Right cardiac atrium (tissue), 5 donors: ENCODE measurements around the gene CYP46A1. TPM values are rescaled to one million over a fixed set of nuclear protein-coding genes. Genes with fewer than 3 reads are reported as not detected.

Source experiments
- polyA plus RNA-seq: library from polyadenylated mRNA; stranded (reverse); fragments of 200-250 nt; gene quantifications from one replicate; pipeline ENCODE4 v1.2.3, GENCODE V29; 2013
- total RNA-seq, 4 donors: library from RNA; stranded (reverse); fragmentation: NEBNext Ultra II Directional; extraction: Animal tissue kit (Norgen Biotek cat#: 25700); gene quantifications; one replicate each; pipeline ENCODE4 v1.2.1, GENCODE V29; 2021
- donor health status: healthy with polysubstance abuse.
- donor health status: DM: no; HTN: yes; CAD: no.
- donor health status: DM: no; HTN: no; CAD: no.
- donor health status: DM: no; HTN: yes; CAD: no; lungs with severe emphysema.
- donor health status: DM: yes; HTN: yes; CAD: no.

CYP46A1 gene
- total and polyA plus RNA-seq, 5 donors = 5.7 to 9.2 (median 7.6) TPM

Other genes starting within 250 kb of the CYP46A1 start
- gene SETD3, start 203.4 kb upstream of the CYP46A1 start, total RNA-seq = 100 to 1,000 TPM; 101 to 127 (median 113) TPM
- gene SETD3, start 203.4 kb upstream of the CYP46A1 start, polyA plus RNA-seq = 65.4 TPM
- 10 to 100 TPM; 30.0 to 36.5 (median 31.4) TPM for gene CCNK, start 202.9 kb upstream of the CYP46A1 start, total RNA-seq
- gene CCNK, start 202.9 kb upstream of the CYP46A1 start, polyA plus RNA-seq = 12.2 TPM
- gene CCDC85C, start 80.1 kb upstream of the CYP46A1 start, total RNA-seq = 10 to 100 TPM; 21.0 to 23.3 (median 22.0) TPM
- gene CCDC85C, start 80.1 kb upstream of the CYP46A1 start, polyA plus RNA-seq = 31.5 TPM
- gene HHIPL1, start 39.2 kb upstream of the CYP46A1 start, total RNA-seq = 1 to 10 TPM; 1.9 to 3.4 (median 2.5) TPM
- gene HHIPL1, start 39.2 kb upstream of the CYP46A1 start, polyA plus RNA-seq = 0.75 TPM
- 10 to 100 TPM; 32.5 to 39.1 (median 34.8) TPM for gene EML1, start 109.1 kb downstream of the CYP46A1 start, total RNA-seq
- gene EML1, start 109.1 kb downstream of the CYP46A1 start, polyA plus RNA-seq = 11.2 TPM